Heart left ventricle (tissue), 13 donors: ENCODE data around the gene RBM14.

Source experiments
- CTCF ChIP-seq, 12 donors: fragments of 200-600 bp; sonication (generic) in 4 of 12; IDR thresholded peaks; one replicate each; pipeline versions ENCODE4 v1.5.0 to v1.8.0; 2018 to 2022; ENCODE audit warnings: antibody characterized with exemption in 12 of 12, mild to moderate bottlenecking in 5 of 12
- POLR2A ChIP-seq, 2 donors: fragments of 450-650 bp; IDR thresholded peaks; one replicate each; pipeline ENCODE4 v1.6.1; 2017; ENCODE audit warnings: antibody characterized with exemption in 2 of 2, mild to moderate bottlenecking in 2 of 2, moderate library complexity in 2 of 2
- donor health status: ischemic (EF 13 %, LVEDD 7.1; RV severe dilation, severe dysfunction).
- donor health status: DM: no; HTN: yes; CAD: no.
- donor health status: DM: no; HTN: no; CAD: no.
- donor health status: ischemic (EF 25% LVEDD 6.9; RV normal size, moderate dysfunction).
- donor health status: ischemic (EF 25% LVEDD 5.7; RV mildly dilated, moderate dysfunction).
- donor health status: ischemic (EF 35%, LVEDD 5.7; RV mildly dilated, moderate dysfunction).
- donor health status: nonischemic (EF 11% LVEDD 7.7; RV severe dilation, severe dysfunction).
- donor health status: DM: yes; HTN: yes; CAD: no.
- donor health status: PGD.
- donor health status: ischemic (EF 29% LVEDD 5.4; RV normal size, mild dysfunction).
- donor health status: nonischemic (EF 23%, LVEDD 6.1; RV moderate dilation, normal function).

- TF ChIP-seq CTCF (IDR thresholded peaks at IDR 0.05) = no peak
- no peak for TF ChIP-seq POLR2A (IDR thresholded peaks at IDR 0.05)
Observed at GRCh38 chr11:66628061-66628603, 11.7 kb downstream of the RBM14 start.
